Suprapubic skin (tissue), 3 donors: Measurements from ENCODE around the gene ADARB1.

Experiments
- CTCF ChIP-seq, 2 donors: fragments of 200-600 bp in 1 of 2; fragments of 450-650 bp in 1 of 2; sonication (generic) in 1 of 2; IDR thresholded peaks; one replicate each; pipeline ENCODE4 v1.5.1; 2016 to 2019; ENCODE audit warnings: antibody characterized with exemption in 2 of 2, mild to moderate bottlenecking in 1 of 2, moderate library complexity in 1 of 2
- EP300 ChIP-seq: sonication (generic); formaldehyde crosslinking; IDR thresholded peaks from one replicate; pipeline ENCODE4 v1.6.1; 2017; ENCODE audit warnings: antibody characterized with exemption
- POLR2A ChIP-seq, 2 donors: fragments of 450-650 bp; IDR thresholded peaks; one replicate each; pipeline ENCODE4 v1.6.1; 2017; ENCODE audit warnings: antibody characterized with exemption in 2 of 2, mild to moderate bottlenecking in 2 of 2, moderate library complexity in 2 of 2

- TF ChIP-seq CTCF (IDR thresholded peaks at IDR 0.05) (no peak), POLR2A (IDR thresholded peaks at IDR 0.05) (no peak), EP300 (no peak)
Measured at GRCh38 chr21:45142469-45143308, 68.3 kb downstream of the ADARB1 start.
